ENCODE results near the gene CLEC6A. TPM values are rescaled to one million over a fixed set of nuclear protein-coding genes. Genes with fewer than 3 reads are reported as not detected.

The CLEC6A gene
- total RNA-seq, 1 experiment from 2014 or later: 0.17 TPM

GRCh38 chr12:8465301-8465996 is 9.7 kb downstream of the CLEC6A start:
- Histone ChIP-seq H3K4me2 (ENCODE audit: insufficient read depth, insufficient read length, low read length) (no peak overlapping the region), H3K27ac (ENCODE audit: insufficient read length, low read depth, low read length) (no peak overlapping the region), H3K4me1 (ENCODE audit: insufficient read depth, low read length) (no peaks in the 10 kb centered on the region), H3K23me2 (ENCODE audit: insufficient read length, low read depth, low read length, poor library complexity, severe bottlenecking) (no peaks in the 10 kb centered on the region), H3K9me3 (ENCODE audit: control insufficient read depth, low read depth, low read length) (no peaks in the 10 kb centered on the region), H2BK120ac (ENCODE audit: low read depth, low read length, poor library complexity, severe bottlenecking) (no peak overlapping the region), H4K5ac (ENCODE audit: insufficient read length, low read depth, low read length) (no peak overlapping the region), H2AFZ (ENCODE audit: low read length) (no peak overlapping the region), H3K23ac (ENCODE audit: insufficient read length, low read depth, low read length) (no peak overlapping the region), H2AK5ac (ENCODE audit: insufficient read length, low read length) (no peak overlapping the region), H3K4ac (ENCODE audit: low read depth, low read length) (no peak overlapping the region), H4K20me1 (ENCODE audit: control insufficient read depth, insufficient read depth, insufficient read length) (no peaks in the 10 kb centered on the region), H3K18ac (ENCODE audit: insufficient read length, low read depth, low read length) (no peak overlapping the region), H3K79me1 (ENCODE audit: insufficient read depth, low read depth, low read length, poor library complexity, severe bottlenecking) (no peaks in the 10 kb centered on the region), H3T11ph (ENCODE audit: low read length) (no peak overlapping the region), H3K9ac (ENCODE audit: extremely low read depth, insufficient read length, low read length) (no peak overlapping the region), H3K27me3 (ENCODE audit: insufficient read depth, low read length) (no peaks in the 10 kb centered on the region), H3K14ac (ENCODE audit: insufficient read depth, low read length) (no peak overlapping the region), H4K8ac (replicated peaks; ENCODE audit: insufficient read length, low read depth, low read length) (no peak overlapping the region), H2BK20ac (ENCODE audit: low read depth, low read length, poor library complexity, severe bottlenecking) (no peak overlapping the region), H2BK15ac (ENCODE audit: low read depth, low read length) (no peak overlapping the region), H2BK12ac (ENCODE audit: insufficient read length, low read depth, low read length) (no peak overlapping the region), H3K56ac (ENCODE audit: insufficient read length, low read depth, low read length) (no peak overlapping the region), H2BK5ac (ENCODE audit: insufficient read length, low read length) (no peak overlapping the region), H4K91ac (ENCODE audit: insufficient read length, low read depth, low read length) (no peak overlapping the region), H3K79me2 (ENCODE audit: insufficient read depth, low read length) (no peaks in the 10 kb centered on the region)
- no CpG with 5 or more reads among the region's 2 CpGs for WGBS (ENCODE audit: extremely low coverage, insufficient read length, low lambda C conversion rate)
- TF ChIP-seq, protein P1, sequence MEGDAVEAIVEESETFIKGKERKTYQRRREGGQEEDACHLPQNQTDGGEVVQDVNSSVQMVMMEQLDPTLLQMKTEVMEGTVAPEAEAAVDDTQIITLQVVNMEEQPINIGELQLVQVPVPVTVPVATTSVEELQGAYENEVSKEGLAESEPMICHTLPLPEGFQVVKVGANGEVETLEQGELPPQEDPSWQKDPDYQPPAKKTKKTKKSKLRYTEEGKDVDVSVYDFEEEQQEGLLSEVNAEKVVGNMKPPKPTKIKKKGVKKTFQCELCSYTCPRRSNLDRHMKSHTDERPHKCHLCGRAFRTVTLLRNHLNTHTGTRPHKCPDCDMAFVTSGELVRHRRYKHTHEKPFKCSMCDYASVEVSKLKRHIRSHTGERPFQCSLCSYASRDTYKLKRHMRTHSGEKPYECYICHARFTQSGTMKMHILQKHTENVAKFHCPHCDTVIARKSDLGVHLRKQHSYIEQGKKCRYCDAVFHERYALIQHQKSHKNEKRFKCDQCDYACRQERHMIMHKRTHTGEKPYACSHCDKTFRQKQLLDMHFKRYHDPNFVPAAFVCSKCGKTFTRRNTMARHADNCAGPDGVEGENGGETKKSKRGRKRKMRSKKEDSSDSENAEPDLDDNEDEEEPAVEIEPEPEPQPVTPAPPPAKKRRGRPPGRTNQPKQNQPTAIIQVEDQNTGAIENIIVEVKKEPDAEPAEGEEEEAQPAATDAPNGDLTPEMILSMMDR (conservative IDR thresholded peaks at IDR 0.05): no peak
- H3K4me1 Mint-ChIP-seq: peaks cover 14 to 19% of the 10 kb centered on the region in 2 experiments
- no peak for DNase-seq
- H3K27ac Mint-ChIP-seq: no peak overlapping the region
- no peak overlapping the region for H3K4me3 Mint-ChIP-seq
- no peaks in the 10 kb centered on the region for H3K27me3 Mint-ChIP-seq (ENCODE audit: low read depth)
- H3K9me3 Mint-ChIP-seq: peaks cover 13 to 18% of the 10 kb centered on the region in 2 experiments; a peak in 4 of 5 replicates
- peaks cover 0 to 24% (median 17%) of the 10 kb centered on the region in 3 experiments; a peak in 5 of 7 replicates for H3K36me3 Mint-ChIP-seq (ENCODE audit: insufficient read depth in 1 of 3, low read depth in 3 of 3)

All from H9 (cell line).